ENCODE results near the gene RAB3GAP1. TPM values are rescaled to one million over a fixed set of nuclear protein-coding genes. Genes with fewer than 3 reads are reported as not detected.

RAB3GAP1 gene
- total RNA-seq, 1 donor from 2014 or later: 23.4 TPM

- H3K27ac Mint-ChIP-seq: peak overlapping the region; percentile 3
- no peak overlapping the region for H3K4me3 Mint-ChIP-seq
- no peaks in the 10 kb centered on the region for H3K27me3 Mint-ChIP-seq (ENCODE audit: insufficient read depth)
- peaks cover 48% of the 10 kb centered on the region for H3K36me3 Mint-ChIP-seq (ENCODE audit: low read depth)
- no peak for DNase-seq (ENCODE audit: low spot score)
- no peaks in the 10 kb centered on the region for H3K9me3 Mint-ChIP-seq
- H3K4me1 Mint-ChIP-seq (ENCODE audit: low read depth): no peaks in the 10 kb centered on the region
- intact Hi-C loops (cut with micrococcal nuclease): no loop called here
Measured at GRCh38 chr2:135130751-135131150, 78.7 kb downstream of the RAB3GAP1 start.

- Mint-ChIP-seq H3K4me1 (ENCODE audit: low read depth) (no peaks in the 10 kb centered on the region), H3K9me3 (no peaks in the 10 kb centered on the region), H3K27me3 (ENCODE audit: insufficient read depth) (no peaks in the 10 kb centered on the region), H3K36me3 (ENCODE audit: low read depth) (peaks cover 55% of the 10 kb centered on the region), H3K4me3 (no peak overlapping the region), H3K27ac (no peak overlapping the region)
- intact Hi-C loops (cut with micrococcal nuclease): no loop called here
- DNase-seq (ENCODE audit: low spot score): no peak
Measured at GRCh38 chr2:135132314-135132713, 80.2 kb downstream of the RAB3GAP1 start.

GRCh38 chr2:135140606-135141005 is 88.5 kb downstream of the RAB3GAP1 start:
- Mint-ChIP-seq H3K27me3 (ENCODE audit: insufficient read depth) (no peaks in the 10 kb centered on the region), H3K27ac (no peak overlapping the region), H3K9me3 (peaks cover 35% of the 10 kb centered on the region), H3K36me3 (ENCODE audit: low read depth) (peaks cover 52% of the 10 kb centered on the region), H3K4me3 (no peak overlapping the region), H3K4me1 (ENCODE audit: low read depth) (no peaks in the 10 kb centered on the region)
- no peak for DNase-seq (ENCODE audit: low spot score)
- intact Hi-C loops (cut with micrococcal nuclease): no loop called here

GRCh38 chr2:135142323-135142722 is 90.2 kb downstream of the RAB3GAP1 start:
- H3K9me3 Mint-ChIP-seq: peaks cover 35% of the 10 kb centered on the region
- H3K27me3 Mint-ChIP-seq (ENCODE audit: insufficient read depth): no peaks in the 10 kb centered on the region
- intact Hi-C loops (cut with micrococcal nuclease): no loop called here
- H3K4me3 Mint-ChIP-seq: no peak overlapping the region
- no peaks in the 10 kb centered on the region for H3K4me1 Mint-ChIP-seq (ENCODE audit: low read depth)
- DNase-seq (ENCODE audit: low spot score): no peak
- peaks cover 40% of the 10 kb centered on the region for H3K36me3 Mint-ChIP-seq (ENCODE audit: low read depth)
- H3K27ac Mint-ChIP-seq: no peak overlapping the region

- Mint-ChIP-seq H3K27me3 (ENCODE audit: insufficient read depth) (no peaks in the 10 kb centered on the region), H3K4me3 (no peak overlapping the region), H3K36me3 (ENCODE audit: low read depth) (peaks cover 42% of the 10 kb centered on the region), H3K9me3 (peaks cover 35% of the 10 kb centered on the region), H3K27ac (no peak overlapping the region), H3K4me1 (ENCODE audit: low read depth) (no peaks in the 10 kb centered on the region)
- DNase-seq (ENCODE audit: low spot score): no peak
- intact Hi-C loops (cut with micrococcal nuclease): no loop called here
Measured at GRCh38 chr2:135144343-135144742, 92.3 kb downstream of the RAB3GAP1 start.

- peaks cover 1% of the 10 kb centered on the region for H3K9me3 Mint-ChIP-seq
- no peak overlapping the region for H3K4me3 Mint-ChIP-seq
- no peak for DNase-seq (ENCODE audit: low spot score)
- H3K36me3 Mint-ChIP-seq (ENCODE audit: low read depth): peaks cover 41% of the 10 kb centered on the region
- H3K27me3 Mint-ChIP-seq (ENCODE audit: insufficient read depth): no peaks in the 10 kb centered on the region
- peaks cover 19% of the 10 kb centered on the region for H3K4me1 Mint-ChIP-seq (ENCODE audit: low read depth)
- intact Hi-C loops (cut with micrococcal nuclease): no loop called here
- no peak overlapping the region for H3K27ac Mint-ChIP-seq
Measured at GRCh38 chr2:135149251-135149650, 97.2 kb downstream of the RAB3GAP1 start.

- Mint-ChIP-seq H3K4me3 (no peak overlapping the region), H3K4me1 (ENCODE audit: low read depth) (peaks cover 31% of the 10 kb centered on the region), H3K27ac (no peak overlapping the region), H3K9me3 (no peaks in the 10 kb centered on the region), H3K27me3 (ENCODE audit: insufficient read depth) (no peaks in the 10 kb centered on the region), H3K36me3 (ENCODE audit: low read depth) (peaks cover 48% of the 10 kb centered on the region)
- no peak for DNase-seq (ENCODE audit: low spot score)
- intact Hi-C loops (cut with micrococcal nuclease): no loop called here
Measured at GRCh38 chr2:135150725-135151124, 98.6 kb downstream of the RAB3GAP1 start.

- Mint-ChIP-seq H3K4me1 (ENCODE audit: low read depth) (peaks cover 36% of the 10 kb centered on the region), H3K4me3 (no peak overlapping the region), H3K27ac (no peak overlapping the region), H3K36me3 (ENCODE audit: low read depth) (peaks cover 51% of the 10 kb centered on the region), H3K27me3 (ENCODE audit: insufficient read depth) (no peaks in the 10 kb centered on the region), H3K9me3 (no peaks in the 10 kb centered on the region)
- no peak for DNase-seq (ENCODE audit: low spot score)
- intact Hi-C loops (cut with micrococcal nuclease): no loop called here
Measured at GRCh38 chr2:135151615-135152014, 99.5 kb downstream of the RAB3GAP1 start.

GRCh38 chr2:135152361-135152760 is 100.3 kb downstream of the RAB3GAP1 start:
- intact Hi-C loops (cut with micrococcal nuclease): no loop called here
- Mint-ChIP-seq H3K9me3 (no peaks in the 10 kb centered on the region), H3K36me3 (ENCODE audit: low read depth) (peaks cover 54% of the 10 kb centered on the region), H3K27ac (no peak overlapping the region), H3K4me1 (ENCODE audit: low read depth) (peaks cover 36% of the 10 kb centered on the region), H3K4me3 (no peak overlapping the region), H3K27me3 (ENCODE audit: insufficient read depth) (no peaks in the 10 kb centered on the region)
- no peak for DNase-seq (ENCODE audit: low spot score)

- intact Hi-C loops (cut with micrococcal nuclease): loop anchor here (5.0 kb wide), 1 partner anchor 103 kb away; the partner anchor contains the start of gene RAB3GAP1
- no peak overlapping the region for H3K27ac Mint-ChIP-seq
- no peak for DNase-seq (ENCODE audit: low spot score)
- H3K9me3 Mint-ChIP-seq: no peaks in the 10 kb centered on the region
- H3K36me3 Mint-ChIP-seq (ENCODE audit: low read depth): peaks cover 68% of the 10 kb centered on the region
- H3K27me3 Mint-ChIP-seq (ENCODE audit: insufficient read depth): no peaks in the 10 kb centered on the region
- H3K4me3 Mint-ChIP-seq: no peak overlapping the region
- H3K4me1 Mint-ChIP-seq (ENCODE audit: low read depth): peaks cover 36% of the 10 kb centered on the region
Measured at GRCh38 chr2:135154962-135155361, 102.9 kb downstream of the RAB3GAP1 start.

- H3K27ac Mint-ChIP-seq: no peak overlapping the region
- intact Hi-C loops (cut with micrococcal nuclease): loop anchor here (5.0 kb wide), 1 partner anchor 106 kb away; the partner anchor contains the start of gene RAB3GAP1
- DNase-seq (ENCODE audit: low spot score): no peak
- H3K9me3 Mint-ChIP-seq: no peaks in the 10 kb centered on the region
- no peak overlapping the region for H3K4me3 Mint-ChIP-seq
- no peaks in the 10 kb centered on the region for H3K27me3 Mint-ChIP-seq (ENCODE audit: insufficient read depth)
- H3K4me1 Mint-ChIP-seq (ENCODE audit: low read depth): peaks cover 24% of the 10 kb centered on the region
- peaks cover 47% of the 10 kb centered on the region for H3K36me3 Mint-ChIP-seq (ENCODE audit: low read depth)
Measured at GRCh38 chr2:135157856-135158255, 105.8 kb downstream of the RAB3GAP1 start.

GRCh38 chr2:135159191-135159590 is 107.1 kb downstream of the RAB3GAP1 start:
- H3K4me3 Mint-ChIP-seq: no peak overlapping the region
- H3K4me1 Mint-ChIP-seq (ENCODE audit: low read depth): peaks cover 27% of the 10 kb centered on the region
- H3K27ac Mint-ChIP-seq: no peak overlapping the region
- H3K9me3 Mint-ChIP-seq: no peaks in the 10 kb centered on the region
- DNase-seq (ENCODE audit: low spot score): no peak
- H3K36me3 Mint-ChIP-seq (ENCODE audit: low read depth): peaks cover 43% of the 10 kb centered on the region
- intact Hi-C loops (cut with micrococcal nuclease): loop anchor here (5.0 kb wide), 1 partner anchor 107 kb away; the partner anchor contains the start of gene RAB3GAP1
- H3K27me3 Mint-ChIP-seq (ENCODE audit: insufficient read depth): no peaks in the 10 kb centered on the region

- intact Hi-C loops (cut with micrococcal nuclease): no loop called here
- H3K36me3 Mint-ChIP-seq (ENCODE audit: low read depth): peaks cover 28% of the 10 kb centered on the region
- peaks cover 9% of the 10 kb centered on the region for H3K4me1 Mint-ChIP-seq (ENCODE audit: low read depth)
- no peak for DNase-seq (ENCODE audit: low spot score)
- no peaks in the 10 kb centered on the region for H3K9me3 Mint-ChIP-seq
- no peaks in the 10 kb centered on the region for H3K27me3 Mint-ChIP-seq (ENCODE audit: insufficient read depth)
- H3K27ac Mint-ChIP-seq: no peak overlapping the region
- H3K4me3 Mint-ChIP-seq: no peak overlapping the region
Measured at GRCh38 chr2:135162377-135162776, 110.3 kb downstream of the RAB3GAP1 start.

- H3K4me1 Mint-ChIP-seq (ENCODE audit: low read depth): peaks cover 9% of the 10 kb centered on the region
- H3K9me3 Mint-ChIP-seq: no peaks in the 10 kb centered on the region
- no peak overlapping the region for H3K4me3 Mint-ChIP-seq
- DNase-seq (ENCODE audit: low spot score): no peak
- no peaks in the 10 kb centered on the region for H3K27me3 Mint-ChIP-seq (ENCODE audit: insufficient read depth)
- peaks cover 27% of the 10 kb centered on the region for H3K36me3 Mint-ChIP-seq (ENCODE audit: low read depth)
- no peak overlapping the region for H3K27ac Mint-ChIP-seq
- intact Hi-C loops (cut with micrococcal nuclease): no loop called here
Measured at GRCh38 chr2:135162786-135163185, 110.7 kb downstream of the RAB3GAP1 start.

All from activated T-helper 1 cell treated with anti-CD3 and anti-CD28 coated beads, Interleukin-12 subunit alpha, Interleukin-12 subunit beta, Interleukin-2, Interleukin-4 antibody, amounts not matched to agents 30 ng/mL and 10 ng/mL and 1 ng/mL, durations not matched to agents 14 hours and 24 hours and 36 hours (primary cell).